Caco-2 (cell line): ENCODE measurements around the gene STK11IP. TPM values are rescaled to one million over a fixed set of nuclear protein-coding genes. Genes with fewer than 3 reads are reported as not detected.

ENCODE experiments used
- BruUV-seq: library from RNA; stranded (reverse); fragments of 400-500 nt; replicated peaks from 2 replicates; lab custom pipeline; 2021; lab: Mats Ljungman, UMichigan
- CTCF ChIA-PET: fragments of 300-600 bp; sonication (Branson Sonifier 250); formaldehyde crosslinking; loops from one replicate; lab custom pipeline; 2022; ENCODE audit warnings: antibody characterized with exemption; lab: Charles Lee
- POLR2A ChIA-PET: fragments of 300-600 bp; sonication (Branson Sonifier 250); formaldehyde crosslinking; loops from one replicate; lab custom pipeline; 2022; ENCODE audit warnings: antibody characterized with exemption; lab: Charles Lee
- DNase-seq, 2 experiments: peaks; one replicate each; pipeline versions ENCODE4 v3.0.0 to v3.0.0-alpha.2; 2020 to 2022
- H3K27me3 ChIP-seq: replicated peaks from 2 replicates; pipeline ENCODE4 v1.6.0; 2011; ENCODE audit warnings: low read length; ENCODE audit not compliant: control insufficient read depth, insufficient read depth
- H3K36me3 ChIP-seq: 2 replicates; pipeline ENCODE4 v1.5.1; 2011; ENCODE audit warnings: low read length; ENCODE audit not compliant: control insufficient read depth, insufficient read depth
- H3K4me1 ChIP-seq: fragments of 250-450 bp; sonication (Bioruptor Pico); 2 replicates; pipeline ENCODE4 v1.5.1; 2020; ENCODE audit warnings: mild to moderate bottlenecking
- H3K4me3 ChIP-seq: 2 replicates; pipeline ENCODE4 v1.5.1; 2011; ENCODE audit warnings: low read depth, mild to moderate bottlenecking, control low read depth, low read length
- H3K9me3 ChIP-seq: fragments of 250-450 bp; sonication (Bioruptor Pico); 2 replicates; pipeline ENCODE4 v1.5.1; 2020; ENCODE audit warnings: mild to moderate bottlenecking, moderate library complexity
- H3K27ac Mint-ChIP-seq: one replicate; pipeline ENCODE4 v1.8.0; 2022; ENCODE audit warnings: mixed read lengths; ENCODE audit not compliant: unreplicated experiment
- H3K27me3 Mint-ChIP-seq: one replicate; pipeline ENCODE4 v1.8.0; 2022; ENCODE audit warnings: mixed read lengths; ENCODE audit not compliant: insufficient read depth, unreplicated experiment
- H3K36me3 Mint-ChIP-seq: one replicate; pipeline ENCODE4 v1.8.0; 2022; ENCODE audit warnings: mild to moderate bottlenecking, mixed read lengths; ENCODE audit not compliant: insufficient read depth, unreplicated experiment
- H3K4me1 Mint-ChIP-seq: one replicate; pipeline ENCODE4 v1.8.0; 2022; ENCODE audit warnings: low read depth, mixed read lengths; ENCODE audit not compliant: unreplicated experiment
- H3K4me3 Mint-ChIP-seq: one replicate; pipeline ENCODE4 v1.8.0; 2022; ENCODE audit warnings: mild to moderate bottlenecking, moderate library complexity, mixed read lengths; ENCODE audit not compliant: unreplicated experiment
- H3K9me3 Mint-ChIP-seq: one replicate; pipeline ENCODE4 v1.8.0; 2022; ENCODE audit warnings: mixed read lengths; ENCODE audit not compliant: unreplicated experiment
- intact Hi-C: fragments of 100-400 bp; cut with micrococcal nuclease; formaldehyde crosslinking; loops from one replicate; pipeline ENCODE4 v1.10.0; 2022; ENCODE audit not compliant: unreplicated experiment
- total RNA-seq: library from RNA; stranded (reverse); gene quantifications from 2 replicates; pipeline ENCODE4 v1.2.3, GENCODE V29; 2022
- TF ChIP-seq, protein P1 (sequence below), 2 experiments: fragments of 200-600 bp in 1 of 2; IDR thresholded peaks; 1 replicate in 1 of 2; 2 replicates in 1 of 2; pipeline versions ENCODE4 v1.5.1 to v1.8.0; 2011 to 2022; ENCODE audit warnings: antibody characterized with exemption in 1 of 2, control low read depth in 1 of 2, inconsistent platforms in 1 of 2, low read depth in 1 of 2, low read length in 1 of 2, mild to moderate bottlenecking in 1 of 2, moderate library complexity in 1 of 2; ENCODE audit not compliant: insufficient read depth in 1 of 2, severe bottlenecking in 1 of 2, unreplicated experiment in 1 of 2

Gene STK11IP
- total RNA-seq, 1 experiment from 2014 or later = 21.7 TPM

- H3K27me3 ChIP-seq = no peaks in the 10 kb centered on the region
- DNase-seq = no peak
- intact Hi-C loops = no loop called here
- CTCF ChIA-PET = interaction anchor here (0.6 to 0.9 kb wide), 2 partner anchors 26 to 111 kb away, joined by 3 read pairs; no protein-coding TSS in a partner anchor
- Mint-ChIP-seq H3K4me3 (no peak overlapping the region), H3K36me3 (peaks cover 12% of the 10 kb centered on the region), H3K4me1 (peaks cover 19% of the 10 kb centered on the region), H3K27me3 (no peaks in the 10 kb centered on the region), H3K27ac (peak overlapping the region; percentile 76), H3K9me3 (peaks cover 59% of the 10 kb centered on the region)
- no TSS peak for BruUV-seq
- H3K36me3 ChIP-seq = no peaks in the 10 kb centered on the region
- POLR2A ChIA-PET = no interaction called here
- no peak overlapping the region for H3K4me3 ChIP-seq
- H3K4me1 ChIP-seq = peaks cover 43% of the 10 kb centered on the region
- TF ChIP-seq, protein P1, sequence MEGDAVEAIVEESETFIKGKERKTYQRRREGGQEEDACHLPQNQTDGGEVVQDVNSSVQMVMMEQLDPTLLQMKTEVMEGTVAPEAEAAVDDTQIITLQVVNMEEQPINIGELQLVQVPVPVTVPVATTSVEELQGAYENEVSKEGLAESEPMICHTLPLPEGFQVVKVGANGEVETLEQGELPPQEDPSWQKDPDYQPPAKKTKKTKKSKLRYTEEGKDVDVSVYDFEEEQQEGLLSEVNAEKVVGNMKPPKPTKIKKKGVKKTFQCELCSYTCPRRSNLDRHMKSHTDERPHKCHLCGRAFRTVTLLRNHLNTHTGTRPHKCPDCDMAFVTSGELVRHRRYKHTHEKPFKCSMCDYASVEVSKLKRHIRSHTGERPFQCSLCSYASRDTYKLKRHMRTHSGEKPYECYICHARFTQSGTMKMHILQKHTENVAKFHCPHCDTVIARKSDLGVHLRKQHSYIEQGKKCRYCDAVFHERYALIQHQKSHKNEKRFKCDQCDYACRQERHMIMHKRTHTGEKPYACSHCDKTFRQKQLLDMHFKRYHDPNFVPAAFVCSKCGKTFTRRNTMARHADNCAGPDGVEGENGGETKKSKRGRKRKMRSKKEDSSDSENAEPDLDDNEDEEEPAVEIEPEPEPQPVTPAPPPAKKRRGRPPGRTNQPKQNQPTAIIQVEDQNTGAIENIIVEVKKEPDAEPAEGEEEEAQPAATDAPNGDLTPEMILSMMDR (IDR thresholded peaks at IDR 0.05; ENCODE audit: insufficient read depth in 1 of 2, low read depth in 1 of 2, low read length in 1 of 2, severe bottlenecking in 1 of 2, unreplicated experiment in 1 of 2) = no peak
- H3K9me3 ChIP-seq = peaks cover 56% of the 10 kb centered on the region
Measured at GRCh38 chr2:219663116-219663762, 65.6 kb downstream of the STK11IP start.

DNA sequence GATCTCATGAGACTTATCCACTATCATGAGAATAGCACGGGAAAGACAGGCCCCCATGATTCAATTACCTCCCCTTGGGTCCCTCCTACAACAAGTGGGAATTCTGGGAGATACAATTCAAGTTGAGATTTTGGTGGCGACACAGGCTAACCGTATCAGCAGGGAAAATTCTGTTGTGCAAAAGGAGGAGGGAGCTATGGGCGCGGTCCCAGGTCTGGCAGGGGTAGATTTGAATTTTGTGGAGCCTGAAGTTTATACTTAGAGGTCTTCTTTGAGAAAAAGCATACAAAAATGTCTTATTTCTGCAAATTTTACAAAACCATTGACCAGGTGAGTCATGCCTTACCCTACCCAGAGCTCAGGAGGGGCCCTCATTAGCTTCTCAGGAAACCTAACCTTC is 66.4 kb downstream of the STK11IP start:
- Histone ChIP-seq H3K9me3 (peaks cover 48% of the 10 kb centered on the region), H3K36me3 (no peaks in the 10 kb centered on the region), H3K4me3 (no peak overlapping the region), H3K4me1 (peaks cover 43% of the 10 kb centered on the region), H3K27me3 (no peaks in the 10 kb centered on the region)
- Mint-ChIP-seq H3K27ac (peak overlapping the region; percentile 76), H3K9me3 (peaks cover 51% of the 10 kb centered on the region), H3K36me3 (peaks cover 12% of the 10 kb centered on the region), H3K4me3 (no peak overlapping the region), H3K4me1 (peaks cover 19% of the 10 kb centered on the region), H3K27me3 (no peaks in the 10 kb centered on the region)
- ChIA-PET CTCF (no interaction called here), POLR2A (no interaction called here)
- DNase-seq = no peak
- BruUV-seq = no TSS peak
- intact Hi-C loops = no loop called here
- TF ChIP-seq, protein P1 (IDR thresholded peaks at IDR 0.05; ENCODE audit: insufficient read depth in 1 of 2, low read depth in 1 of 2, low read length in 1 of 2, severe bottlenecking in 1 of 2, unreplicated experiment in 1 of 2) = no peak

DNA sequence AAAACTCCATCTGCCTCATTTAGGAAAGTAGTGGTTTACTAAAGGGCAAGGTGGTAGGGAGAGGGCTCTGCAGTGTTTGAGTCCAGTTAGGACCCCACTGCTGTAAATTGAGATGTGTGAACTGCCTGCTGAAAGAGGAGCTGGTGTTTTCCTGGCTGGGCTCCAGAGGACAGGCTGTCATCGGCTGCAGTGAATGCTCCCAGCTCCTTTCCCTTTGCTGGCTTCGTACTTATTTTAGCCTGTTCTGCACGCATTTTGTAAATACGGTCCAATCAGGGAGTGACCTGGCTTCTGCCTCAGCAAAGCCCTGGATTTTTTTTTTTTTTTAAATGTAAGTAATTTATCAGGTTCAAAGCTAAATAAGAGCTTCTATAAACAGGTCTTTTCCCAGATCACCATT is 67.3 kb downstream of the STK11IP start:
- no peak overlapping the region for H3K4me3 ChIP-seq
- no peak overlapping the region for H3K27ac Mint-ChIP-seq
- BruUV-seq = no TSS peak
- H3K4me3 Mint-ChIP-seq = no peak overlapping the region
- intact Hi-C loops = no loop called here
- no peaks in the 10 kb centered on the region for H3K36me3 ChIP-seq
- ChIA-PET POLR2A (no interaction called here), CTCF (no interaction called here)
- peaks cover 39% of the 10 kb centered on the region for H3K4me1 ChIP-seq
- no peaks in the 10 kb centered on the region for H3K27me3 Mint-ChIP-seq
- DNase-seq = no peak
- no peaks in the 10 kb centered on the region for H3K27me3 ChIP-seq
- H3K4me1 Mint-ChIP-seq = peaks cover 19% of the 10 kb centered on the region
- H3K36me3 Mint-ChIP-seq = peaks cover 12% of the 10 kb centered on the region
- TF ChIP-seq, protein P1 (IDR thresholded peaks at IDR 0.05; ENCODE audit: insufficient read depth in 1 of 2, low read depth in 1 of 2, low read length in 1 of 2, severe bottlenecking in 1 of 2, unreplicated experiment in 1 of 2) = no peak
- peaks cover 39% of the 10 kb centered on the region for H3K9me3 ChIP-seq
- peaks cover 42% of the 10 kb centered on the region for H3K9me3 Mint-ChIP-seq
